IMR-90 (cell line): ENCODE data around the gene IGF1R. TPM values are rescaled to one million over a fixed set of nuclear protein-coding genes. Genes with fewer than 3 reads are reported as not detected.

Source experiments
- ATAC-seq: fragments of 200-7000 bp; cut with Tn5 transposase; 2 replicates; pipeline ENCODE4 v1.9.1; 2020; ENCODE audit warnings: low read depth, mild to moderate bottlenecking, moderate library complexity
- BruUV-seq: library from RNA; stranded (reverse); fragments of 400-500 nt; replicated peaks from 2 replicates; lab custom pipeline; 2021; lab: Mats Ljungman, UMichigan
- CTCF ChIA-PET: fragments of 300-600 bp; formaldehyde crosslinking; extraction: SDS; loops from one replicate; lab custom pipeline; 2021; ENCODE audit warnings: antibody characterized with exemption; lab: Yijun Ruan, JAX
- POLR2A ChIA-PET: fragments of 300-600 bp; sonication (Branson Sonifier 250); formaldehyde crosslinking; loops from one replicate; lab custom pipeline; 2022; ENCODE audit warnings: antibody characterized with exemption; ENCODE audit not compliant: unreplicated experiment; lab: Charles Lee
- DNase-seq: peaks from one replicate; pipeline ENCODE4 v3.0.0; 2013
- H2AFZ ChIP-seq: replicated peaks from 2 replicates; pipeline ENCODE3; 2013; ENCODE audit warnings: low read length, mild to moderate bottlenecking; ENCODE audit not compliant: poor library complexity
- H2AK5ac ChIP-seq: 2 replicates; pipeline ENCODE4 v1.6.1; 2013; ENCODE audit warnings: low read depth, low read length, inconsistent platforms
- H2AK9ac ChIP-seq: replicated peaks from 2 replicates; pipeline ENCODE3; 2013; ENCODE audit warnings: mild to moderate bottlenecking, low read depth, low read length, moderate library complexity; ENCODE audit not compliant: poor library complexity
- H2BK120ac ChIP-seq: 2 replicates; pipeline ENCODE4 v1.6.1; 2013; ENCODE audit warnings: low read depth, low read length, inconsistent platforms
- H2BK15ac ChIP-seq: 3 replicates; pipeline ENCODE4 v1.6.1; 2013; ENCODE audit warnings: low read depth, low read length, inconsistent platforms
- H2BK20ac ChIP-seq: 2 replicates; pipeline ENCODE4 v1.6.1; 2013; ENCODE audit warnings: low read depth, mild to moderate bottlenecking, inconsistent platforms, low read length, moderate library complexity
- H2BK5ac ChIP-seq: 2 replicates; pipeline ENCODE4 v1.6.1; 2013; ENCODE audit warnings: mild to moderate bottlenecking, low read depth, low read length, inconsistent platforms; ENCODE audit not compliant: poor library complexity, severe bottlenecking
- H3K14ac ChIP-seq: replicated peaks from 2 replicates; pipeline ENCODE4 v1.6.1; 2013; ENCODE audit warnings: low read depth, low read length, inconsistent platforms
- H3K18ac ChIP-seq: 2 replicates; pipeline ENCODE4 v1.6.1; 2013; ENCODE audit warnings: low read depth, low read length, control low read depth
- H3K23ac ChIP-seq: 2 replicates; pipeline ENCODE4 v1.6.1; 2013; ENCODE audit warnings: low read depth, low read length, inconsistent platforms
- H3K27ac ChIP-seq: 2 replicates; pipeline ENCODE4 v1.5.1; 2013; ENCODE audit warnings: mild to moderate bottlenecking, control low read depth, low read length; ENCODE audit not compliant: insufficient read depth
- H3K27me3 ChIP-seq: 2 replicates; pipeline ENCODE4 v1.6.1; 2013; ENCODE audit warnings: low read length; ENCODE audit not compliant: control insufficient read depth, insufficient read depth
- H3K36me3 ChIP-seq: 2 replicates; pipeline ENCODE4 v1.6.1; 2013; ENCODE audit warnings: low read length, mixed read lengths; ENCODE audit not compliant: control insufficient read depth, insufficient read depth
- H3K4ac ChIP-seq: 2 replicates; pipeline ENCODE4 v1.6.1; 2013; ENCODE audit warnings: low read depth, low read length, inconsistent platforms
- H3K4me1 ChIP-seq: 2 replicates; pipeline ENCODE4 v1.6.1; 2013; ENCODE audit warnings: low read length, mixed read lengths; ENCODE audit not compliant: control insufficient read depth, insufficient read depth
- H3K4me2 ChIP-seq: 2 replicates; pipeline ENCODE4 v1.6.1; 2013; ENCODE audit warnings: low read depth, mild to moderate bottlenecking, control low read depth, low read length, moderate library complexity
- H3K4me3 ChIP-seq: 2 replicates; pipeline ENCODE4 v1.5.1; 2013; ENCODE audit warnings: low read depth, mild to moderate bottlenecking, control low read depth, low read length, moderate library complexity; ENCODE audit not compliant: insufficient read depth
- H3K56ac ChIP-seq: 2 replicates; pipeline ENCODE4 v1.6.1; 2013; ENCODE audit warnings: low read length, inconsistent platforms; ENCODE audit not compliant: insufficient read depth; ENCODE audit errors: extremely low read depth
- H3K79me1 ChIP-seq, 2 experiments: 2 replicates each; pipeline ENCODE4 v1.6.1; 2013; ENCODE audit warnings: low read length in 2 of 2, inconsistent platforms in 1 of 2, low read depth in 1 of 2
- H3K9ac ChIP-seq: 2 replicates; pipeline ENCODE4 v1.6.1; 2013; ENCODE audit warnings: low read depth, low read length, control low read depth
- H3K9me1 ChIP-seq: 2 replicates; pipeline ENCODE4 v1.6.1; 2013; ENCODE audit warnings: low read length, inconsistent platforms; ENCODE audit not compliant: insufficient read depth
- H3K9me3 ChIP-seq: 2 replicates; pipeline ENCODE4 v1.6.1; 2013; ENCODE audit warnings: low read length; ENCODE audit not compliant: control insufficient read depth, insufficient read depth
- H4K20me1 ChIP-seq: 2 replicates; pipeline ENCODE4 v1.6.1; 2013; ENCODE audit warnings: low read length, inconsistent platforms; ENCODE audit not compliant: insufficient read depth
- H4K5ac ChIP-seq: 2 replicates; pipeline ENCODE4 v1.6.1; 2013; ENCODE audit warnings: mild to moderate bottlenecking, low read depth, low read length, control low read depth
- H4K8ac ChIP-seq, 2 experiments: 2 replicates each; pipeline ENCODE4 v1.6.1; 2013; ENCODE audit warnings: low read depth in 2 of 2, low read length in 2 of 2, control low read depth in 1 of 2, inconsistent platforms in 1 of 2
- H4K91ac ChIP-seq: 2 replicates; pipeline ENCODE4 v1.6.1; 2013; ENCODE audit warnings: low read depth, low read length, inconsistent platforms; ENCODE audit not compliant: insufficient read depth
- BHLHE40 ChIP-seq: fragments of 150-350 bp; IDR thresholded peaks from 2 replicates; pipeline ENCODE4 v1.6.1; 2016; ENCODE audit warnings: mild to moderate bottlenecking, low read depth, low read length
- CEBPB ChIP-seq: IDR thresholded peaks from 2 replicates; pipeline ENCODE4 v1.6.1; 2012; ENCODE audit warnings: low read depth, low read length, improper control_type of control experiment
- CHD1 ChIP-seq: IDR thresholded peaks from 2 replicates; pipeline ENCODE4 v1.6.1; 2012; ENCODE audit warnings: low read depth, low read length, improper control_type of control experiment
- CTCF ChIP-seq: conservative IDR thresholded peaks from 2 replicates; pipeline ENCODE4 v1.5.1; 2012; ENCODE audit warnings: mild to moderate bottlenecking, low read depth, low read length, improper control_type of control experiment
- FOS ChIP-seq: fragments of 150-350 bp; IDR thresholded peaks from 2 replicates; pipeline ENCODE4 v1.6.1; 2016; ENCODE audit warnings: low read depth, low read length
- MAFK ChIP-seq: IDR thresholded peaks from 2 replicates; pipeline ENCODE4 v1.6.1; 2012; ENCODE audit warnings: low read depth, low read length, improper control_type of control experiment
- MAZ ChIP-seq: IDR thresholded peaks from 2 replicates; pipeline ENCODE4 v1.6.1; 2012; ENCODE audit warnings: low read depth, mild to moderate bottlenecking, low read length, improper control_type of control experiment, moderate library complexity, borderline replicate concordance
- MXI1 ChIP-seq: IDR thresholded peaks from 2 replicates; pipeline ENCODE4 v1.6.1; 2012; ENCODE audit warnings: low read depth, mild to moderate bottlenecking, low read length, moderate library complexity, borderline replicate concordance
- NFE2L2 ChIP-seq: fragments of 150-350 bp; IDR thresholded peaks from 2 replicates; pipeline ENCODE4 v1.6.1; 2016; ENCODE audit warnings: low read depth, mild to moderate bottlenecking, low read length
- POLR2A ChIP-seq: IDR thresholded peaks from 2 replicates; pipeline ENCODE4 v1.6.1; 2012; ENCODE audit warnings: mild to moderate bottlenecking, low read depth, low read length
- RAD21 ChIP-seq: IDR thresholded peaks from 2 replicates; pipeline ENCODE4 v1.6.1; 2012; ENCODE audit warnings: low read length, improper control_type of control experiment
- RCOR1 ChIP-seq: IDR thresholded peaks from 2 replicates; pipeline ENCODE4 v1.6.1; 2012; ENCODE audit warnings: mild to moderate bottlenecking, low read length, improper control_type of control experiment; ENCODE audit not compliant: insufficient replicate concordance
- RFX5 ChIP-seq: IDR thresholded peaks from 2 replicates; pipeline ENCODE4 v1.8.0; 2012; ENCODE audit warnings: low read depth, mild to moderate bottlenecking, low read length, moderate library complexity
- SMC3 ChIP-seq: fragments of 150-350 bp; IDR thresholded peaks from 2 replicates; pipeline ENCODE4 v1.6.1; 2016; ENCODE audit warnings: low read depth, mild to moderate bottlenecking, antibody characterized with exemption, low read length, moderate library complexity
- WGBS, 2 experiments: methylation state at CpG; one replicate each; pipeline versions ENCODE4 v1.1.5 to v1.1.7; 2013; ENCODE audit warnings: missing lambda C conversion rate in 2 of 2; ENCODE audit not compliant: insufficient read length in 1 of 2; ENCODE audit errors: extremely low coverage in 2 of 2; 5-methylcytosine and 5-hydroxymethylcytosine counted together
- dilution Hi-C: fragments of 300-500 bp; cut with HindIII; formaldehyde crosslinking; loops from one replicate; pipeline ENCODE4 v1.14.3; 2018; ENCODE audit warnings: low sequenced_read_pairs; ENCODE audit not compliant: unreplicated experiment
- in situ Hi-C: fragments of 300-500 bp; cut with MboI; formaldehyde crosslinking; loops from 3 replicates; pipeline ENCODE4 v1.14.3; 2019; ENCODE audit warnings: low sequenced_read_pairs, inconsistent platforms, mixed read lengths
- intact Hi-C: fragments of 100-400 bp; cut with micrococcal nuclease; formaldehyde crosslinking; loops from 2 replicates; pipeline ENCODE4 v1.10.0; 2022
- polyA plus RNA-seq, 3 experiments: library from polyadenylated mRNA; depleted of rRNA; stranded (reverse); fragments of >200 nt; gene quantifications; 2 replicates each; pipeline ENCODE4 v1.2.3, GENCODE V29; 2012; ENCODE audit warnings: low replicate concordance in 1 of 3
- total RNA-seq: library from RNA; depleted of rRNA; stranded (reverse); fragments of >200 nt; gene quantifications from 2 replicates; pipeline ENCODE4 v1.2.3, GENCODE V29; 2012
- TF ChIP-seq, protein P1 (sequence below): fragments of 150-350 bp; IDR thresholded peaks from 2 replicates; pipeline ENCODE4 v1.6.1; 2017; ENCODE audit warnings: mild to moderate bottlenecking, antibody characterized with exemption, low read length, low read depth
- TF ChIP-seq, protein P2 (sequence below): fragments of 150-350 bp; IDR thresholded peaks from 2 replicates; pipeline ENCODE4 v1.6.1; 2016; ENCODE audit warnings: low read depth, mild to moderate bottlenecking, low read length, moderate library complexity, borderline replicate concordance

The IGF1R gene
- total and polyA plus RNA-seq, 2 of the 4 experiments (the other 2 are of a cell fraction), result 24.0 to 24.9 TPM

DNA sequence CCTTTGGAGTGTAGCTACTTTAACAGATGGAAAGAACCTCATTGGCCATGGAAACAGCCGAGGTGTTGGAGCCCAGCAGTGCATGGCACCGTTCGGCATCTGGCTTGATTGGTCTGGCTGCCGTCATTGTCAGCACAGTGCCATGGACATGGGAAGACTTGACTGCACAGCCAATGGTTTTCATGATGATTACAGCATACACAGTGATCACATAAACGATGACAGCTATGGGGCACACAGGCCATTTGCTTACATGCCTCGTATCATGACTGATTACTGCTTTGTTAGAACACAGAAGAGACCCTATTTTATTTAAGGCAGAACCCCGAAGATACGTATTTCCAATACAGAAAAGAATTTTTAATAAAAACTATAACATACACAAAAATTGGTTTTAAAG is 315.1 kb downstream of the IGF1R start:
- Histone ChIP-seq H3K4me3 (no peak overlapping the region), H3K56ac (no peak overlapping the region), H3K27me3 (no peaks in the 10 kb centered on the region), H4K5ac (no peak overlapping the region), H3K4ac (no peak overlapping the region), H3K4me1 (peaks cover 11% of the 10 kb centered on the region), H3K18ac (no peak overlapping the region), H4K20me1 (no peaks in the 10 kb centered on the region), H3K79me1 (peaks cover 5 to 15% of the 10 kb centered on the region in 2 experiments; a peak in 2 of 4 replicates), H2BK5ac (no peak overlapping the region), H3K27ac (no peak overlapping the region), H3K4me2 (no peak overlapping the region), H4K91ac (no peak overlapping the region), H2BK120ac (no peak overlapping the region), H3K9me1 (peaks cover 8% of the 10 kb centered on the region; the same call in 1 of the 2 replicates), H2AFZ (no peak overlapping the region), H2BK15ac (no peak overlapping the region), H3K14ac (no peak overlapping the region), H3K36me3 (peaks cover 42% of the 10 kb centered on the region), H2AK5ac (no peak overlapping the region), H3K9me3 (peaks cover 18% of the 10 kb centered on the region), H2AK9ac (no peak overlapping the region), H3K23ac (no peak overlapping the region), H3K9ac (no peak overlapping the region), H2BK20ac (no peak overlapping the region), H4K8ac (no peak overlapping the region)
- no peak for ATAC-seq
- intact Hi-C loops, result no loop called here
- 80% methylated on average over 2 of the region's 8 CpGs; no CpG with 5 or more reads in 1 of the 2 experiments for WGBS, 2 experiments
- in situ Hi-C loops, result no loop called here
- POLR2A ChIA-PET, result no interaction called here
- BruUV-seq, result TSS peak; percentile 20
- no peak for DNase-seq
- CTCF ChIA-PET, result no interaction called here
- dilution Hi-C loops, result no loop called here
- no peak for TF ChIP-seq BHLHE40
- no peak for TF ChIP-seq SMC3
- no peak for TF ChIP-seq CTCF
- no peak for TF ChIP-seq CEBPB
- TF ChIP-seq CHD1, result no peak
- TF ChIP-seq RFX5, result no peak
- TF ChIP-seq, protein P1, sequence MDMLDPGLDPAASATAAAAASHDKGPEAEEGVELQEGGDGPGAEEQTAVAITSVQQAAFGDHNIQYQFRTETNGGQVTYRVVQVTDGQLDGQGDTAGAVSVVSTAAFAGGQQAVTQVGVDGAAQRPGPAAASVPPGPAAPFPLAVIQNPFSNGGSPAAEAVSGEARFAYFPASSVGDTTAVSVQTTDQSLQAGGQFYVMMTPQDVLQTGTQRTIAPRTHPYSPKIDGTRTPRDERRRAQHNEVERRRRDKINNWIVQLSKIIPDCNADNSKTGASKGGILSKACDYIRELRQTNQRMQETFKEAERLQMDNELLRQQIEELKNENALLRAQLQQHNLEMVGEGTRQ, result no peak
- no peak for TF ChIP-seq NFE2L2
- TF ChIP-seq MAZ, result no peak
- no peak for TF ChIP-seq RCOR1
- no peak for TF ChIP-seq FOS
- TF ChIP-seq RAD21, result no peak
- TF ChIP-seq MAFK, result no peak
- no peak for TF ChIP-seq MXI1
- TF ChIP-seq, protein P2, sequence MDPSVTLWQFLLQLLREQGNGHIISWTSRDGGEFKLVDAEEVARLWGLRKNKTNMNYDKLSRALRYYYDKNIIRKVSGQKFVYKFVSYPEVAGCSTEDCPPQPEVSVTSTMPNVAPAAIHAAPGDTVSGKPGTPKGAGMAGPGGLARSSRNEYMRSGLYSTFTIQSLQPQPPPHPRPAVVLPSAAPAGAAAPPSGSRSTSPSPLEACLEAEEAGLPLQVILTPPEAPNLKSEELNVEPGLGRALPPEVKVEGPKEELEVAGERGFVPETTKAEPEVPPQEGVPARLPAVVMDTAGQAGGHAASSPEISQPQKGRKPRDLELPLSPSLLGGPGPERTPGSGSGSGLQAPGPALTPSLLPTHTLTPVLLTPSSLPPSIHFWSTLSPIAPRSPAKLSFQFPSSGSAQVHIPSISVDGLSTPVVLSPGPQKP, result no peak
- no peak for TF ChIP-seq POLR2A
